ENCODE data around the gene ZSWIM6. TPM values are rescaled to one million over a fixed set of nuclear protein-coding genes. Genes with fewer than 3 reads are reported as not detected.

ZSWIM6 gene
- total RNA-seq = 5.7 and 5.9 TPM in 2 replicates

GRCh38 chr5:61331407-61332357, at the start of gene ZSWIM6:
TSS of gene ZSWIM6 (plus strand) at chr5:61332258. CDS start at chr5:61332273, 15 bp downstream.

Other genes with a start within 250 kb of the ZSWIM6 start
- gene SMIM15, start 169.8 kb upstream of the ZSWIM6 start, total RNA-seq = 31.2 and 37.6 TPM in 2 replicates

Data from mammary microvascular endothelial cell (primary cell).